GM12878 (cell line): Measurements from ENCODE around the gene LILRB1. TPM values are rescaled to one million over a fixed set of nuclear protein-coding genes. Genes with fewer than 3 reads are reported as not detected.

Experiments
- BACH1 ChIP-seq: fragments of 450-650 bp; IDR thresholded peaks from 2 replicates; pipeline ENCODE4 v1.6.1; 2017; ENCODE audit warnings: mild to moderate bottlenecking, borderline replicate concordance
- CBFB ChIP-seq: IDR thresholded peaks from 2 replicates; pipeline ENCODE4 v1.6.1; 2016; ENCODE audit warnings: antibody characterized with exemption, low read depth
- ELK1 ChIP-seq: IDR thresholded peaks from 2 replicates; pipeline ENCODE4 v1.6.1; 2012; ENCODE audit warnings: low read depth, low read length, improper control_type of control experiment
- FOS ChIP-seq: IDR thresholded peaks from 3 replicates; pipeline ENCODE4 v1.6.1; 2011; ENCODE audit warnings: borderline replicate concordance; ENCODE audit not compliant: insufficient read length; ENCODE audit errors: extremely low read depth
- HCFC1 ChIP-seq: fragments of 150-350 bp; IDR thresholded peaks from 2 replicates; pipeline ENCODE4 v1.6.1; 2014; ENCODE audit warnings: low read length
- HDAC6 ChIP-seq: fragments of 200-600 bp; sonication (generic); IDR thresholded peaks from one replicate; pipeline ENCODE4 v1.8.0; 2017; ENCODE audit warnings: antibody characterized with exemption; ENCODE audit not compliant: unreplicated experiment
- NBN ChIP-seq: fragments of 450-650 bp; IDR thresholded peaks from 2 replicates; pipeline ENCODE4 v1.6.1; 2016
- PAX5 ChIP-seq: IDR thresholded peaks from 2 replicates; pipeline ENCODE4 v1.6.1; 2011; ENCODE audit warnings: low read depth, low read length, borderline replicate concordance
- PKNOX1 ChIP-seq: fragments of 450-650 bp; IDR thresholded peaks from 2 replicates; pipeline ENCODE4 v1.6.1; 2016; ENCODE audit warnings: mild to moderate bottlenecking
- POLR2AphosphoS2 ChIP-seq: IDR thresholded peaks from 2 replicates; pipeline ENCODE4 v1.6.1; 2011; ENCODE audit warnings: low read depth, mild to moderate bottlenecking, low read length, improper control_type of control experiment, moderate library complexity
- RAD21 ChIP-seq: IDR thresholded peaks from 2 replicates; pipeline ENCODE4 v1.6.1; 2011; ENCODE audit warnings: mild to moderate bottlenecking, low read depth, low read length, moderate library complexity; ENCODE audit not compliant: insufficient read depth
- SUZ12 ChIP-seq: fragments of 200-600 bp; sonication (generic); IDR thresholded peaks from one replicate; pipeline ENCODE4 v1.6.1; 2018; ENCODE audit warnings: antibody characterized with exemption, mild to moderate bottlenecking; ENCODE audit not compliant: unreplicated experiment
- TCF12 ChIP-seq: IDR thresholded peaks from 2 replicates; pipeline ENCODE4 v1.6.1; 2011; ENCODE audit warnings: low read depth, mild to moderate bottlenecking, low read length
- ZBTB40 ChIP-seq: fragments of 450-650 bp; IDR thresholded peaks from 2 replicates; pipeline ENCODE4 v1.6.1; 2016; ENCODE audit warnings: mild to moderate bottlenecking, moderate library complexity, borderline replicate concordance
- ZNF622 ChIP-seq: fragments of 450-650 bp; IDR thresholded peaks from 2 replicates; pipeline ENCODE4 v1.6.1; 2017; ENCODE audit warnings: mild to moderate bottlenecking, inconsistent platforms
- polyA plus RNA-seq, 11 experiments: library from polyadenylated mRNA; depleted of rRNA in 4 of 11; unstranded in 6 of 11; stranded (reverse) in 5 of 11; fragments of >200 nt; fragmentation: Nextera tagmentation in 4 of 11; fragmentation: Illumina TruSeq in 1 of 11; extraction: Ambion mirVana in 4 of 11; extraction: Trizol in 1 of 11; gene quantifications; 1 replicate in 1 of 11; 2 replicates in 10 of 11; pipeline versions ENCODE4 v1.2.1 to v1.2.3, GENCODE V29; 2011 to 2016; ENCODE audit warnings: inconsistent platforms in 2 of 11, missing spikeins in 2 of 11, low read depth in 1 of 11
- total RNA-seq, 4 experiments: library from RNA; depleted of rRNA in 3 of 4; stranded (reverse); fragments of >200 nt in 3 of 4; fragmentation: Illumina TruSeq in 1 of 4; extraction: Trizol in 1 of 4; gene quantifications; 2 replicates each; pipeline versions ENCODE4 v1.2.1 to v1.2.3, GENCODE V29; 2013 to 2021
- TF ChIP-seq, protein P1 (sequence below): IDR thresholded peaks from 2 replicates; pipeline ENCODE4 v1.6.1; 2011; ENCODE audit warnings: low read depth, low read length, improper control_type of control experiment, borderline replicate concordance
- TF ChIP-seq, protein P2 (sequence below): fragments of 450-650 bp; formaldehyde crosslinking; IDR thresholded peaks from 2 replicates; pipeline ENCODE4 v1.5.0; 2022; ENCODE audit warnings: mild to moderate bottlenecking, missing genetic modification characterization
- TF ChIP-seq, protein P3 (sequence below): IDR thresholded peaks from 2 replicates; pipeline ENCODE4 v1.6.1; 2011; ENCODE audit warnings: borderline replicate concordance, low read depth, mild to moderate bottlenecking, moderate library complexity, mixed read lengths, low read length; ENCODE audit not compliant: insufficient read depth; ENCODE audit errors: extremely low read length

The LILRB1 gene
- total and polyA plus RNA-seq, 10 of the 15 experiments (the other 5 are each of a cell fraction or from before 2014, with no cell fraction given), result 4.9 to 92.2 (median 50.1) TPM

- TF ChIP-seq POLR2AphosphoS2 (no peak), PAX5 (peak; percentile 96), NBN (peak; percentile 91), ELK1 (no peak), RAD21 (0 out of 2 replicates have a peak, but pooled peaks have one; percentile 5), ZBTB40 (no peak; the same call in 1 of the 2 replicates), HCFC1 (no peak), ZNF622 (no peak), BACH1 (peak; percentile 95), CBFB (peak; percentile 86), FOS (no peak), HDAC6 (no peak), PKNOX1 (no peak), SUZ12 (no peak), TCF12 (no peak)
- TF ChIP-seq, protein P1, sequence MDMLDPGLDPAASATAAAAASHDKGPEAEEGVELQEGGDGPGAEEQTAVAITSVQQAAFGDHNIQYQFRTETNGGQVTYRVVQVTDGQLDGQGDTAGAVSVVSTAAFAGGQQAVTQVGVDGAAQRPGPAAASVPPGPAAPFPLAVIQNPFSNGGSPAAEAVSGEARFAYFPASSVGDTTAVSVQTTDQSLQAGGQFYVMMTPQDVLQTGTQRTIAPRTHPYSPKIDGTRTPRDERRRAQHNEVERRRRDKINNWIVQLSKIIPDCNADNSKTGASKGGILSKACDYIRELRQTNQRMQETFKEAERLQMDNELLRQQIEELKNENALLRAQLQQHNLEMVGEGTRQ, result no peak
- TF ChIP-seq, protein P2, sequence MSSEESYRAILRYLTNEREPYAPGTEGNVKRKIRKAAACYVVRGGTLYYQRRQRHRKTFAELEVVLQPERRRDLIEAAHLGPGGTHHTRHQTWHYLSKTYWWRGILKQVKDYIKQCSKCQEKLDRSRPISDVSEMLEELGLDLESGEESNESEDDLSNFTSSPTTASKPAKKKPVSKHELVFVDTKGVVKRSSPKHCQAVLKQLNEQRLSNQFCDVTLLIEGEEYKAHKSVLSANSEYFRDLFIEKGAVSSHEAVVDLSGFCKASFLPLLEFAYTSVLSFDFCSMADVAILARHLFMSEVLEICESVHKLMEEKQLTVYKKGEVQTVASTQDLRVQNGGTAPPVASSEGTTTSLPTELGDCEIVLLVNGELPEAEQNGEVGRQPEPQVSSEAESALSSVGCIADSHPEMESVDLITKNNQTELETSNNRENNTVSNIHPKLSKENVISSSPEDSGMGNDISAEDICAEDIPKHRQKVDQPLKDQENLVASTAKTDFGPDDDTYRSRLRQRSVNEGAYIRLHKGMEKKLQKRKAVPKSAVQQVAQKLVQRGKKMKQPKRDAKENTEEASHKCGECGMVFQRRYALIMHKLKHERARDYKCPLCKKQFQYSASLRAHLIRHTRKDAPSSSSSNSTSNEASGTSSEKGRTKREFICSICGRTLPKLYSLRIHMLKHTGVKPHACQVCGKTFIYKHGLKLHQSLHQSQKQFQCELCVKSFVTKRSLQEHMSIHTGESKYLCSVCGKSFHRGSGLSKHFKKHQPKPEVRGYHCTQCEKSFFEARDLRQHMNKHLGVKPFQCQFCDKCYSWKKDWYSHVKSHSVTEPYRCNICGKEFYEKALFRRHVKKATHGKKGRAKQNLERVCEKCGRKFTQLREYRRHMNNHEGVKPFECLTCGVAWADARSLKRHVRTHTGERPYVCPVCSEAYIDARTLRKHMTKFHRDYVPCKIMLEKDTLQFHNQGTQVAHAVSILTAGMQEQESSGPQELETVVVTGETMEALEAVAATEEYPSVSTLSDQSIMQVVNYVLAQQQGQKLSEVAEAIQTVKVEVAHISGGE, result no peak
- TF ChIP-seq, protein P3, sequence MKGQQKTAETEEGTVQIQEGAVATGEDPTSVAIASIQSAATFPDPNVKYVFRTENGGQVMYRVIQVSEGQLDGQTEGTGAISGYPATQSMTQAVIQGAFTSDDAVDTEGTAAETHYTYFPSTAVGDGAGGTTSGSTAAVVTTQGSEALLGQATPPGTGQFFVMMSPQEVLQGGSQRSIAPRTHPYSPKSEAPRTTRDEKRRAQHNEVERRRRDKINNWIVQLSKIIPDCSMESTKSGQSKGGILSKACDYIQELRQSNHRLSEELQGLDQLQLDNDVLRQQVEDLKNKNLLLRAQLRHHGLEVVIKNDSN, result no peak
These were observed 13.3 kb upstream of the LILRB1 start (continued) for GRCh38 chr19:54616821-54617560.
